HepG2 (cell line): ENCODE measurements around the gene TRPC3. TPM values are rescaled to one million over a fixed set of nuclear protein-coding genes. Genes with fewer than 3 reads are reported as not detected.

ENCODE experiments used
- ATF7 ChIP-seq, 2 experiments: fragments of 450-650 bp in 1 of 2; sonication (generic) in 1 of 2; formaldehyde crosslinking in 1 of 2; IDR thresholded peaks; 2 replicates each; pipeline versions ENCODE4 v1.4.0 to v1.6.1; 2016 to 2020; ENCODE audit warnings: antibody characterized with exemption in 1 of 2, mild to moderate bottlenecking in 1 of 2, missing genetic modification reagents in 1 of 2
- FOXA1 ChIP-seq, 2 experiments: fragments of 450-650 bp in 1 of 2; sonication (generic) in 1 of 2; formaldehyde crosslinking in 1 of 2; IDR thresholded peaks; 2 replicates each; pipeline versions ENCODE4 v1.4.0 to v1.6.1; 2016 to 2020; ENCODE audit warnings: missing genetic modification reagents in 1 of 2
- IKZF4 ChIP-seq: sonication (generic); formaldehyde crosslinking; IDR thresholded peaks from 2 replicates; pipeline ENCODE4 v1.5.1; 2020; ENCODE audit warnings: borderline replicate concordance, mild to moderate bottlenecking, low read depth, missing genetic modification reagents; ENCODE audit errors: not compliant biosample characterization
- JARID2 ChIP-seq: sonication (generic); formaldehyde crosslinking; IDR thresholded peaks from 2 replicates; pipeline ENCODE4 v1.8.1; 2023; ENCODE audit warnings: missing genetic modification reagents, inconsistent platforms; ENCODE audit not compliant: insufficient replicate concordance
- KAT2B ChIP-seq: fragments of 150-350 bp; IDR thresholded peaks from 2 replicates; pipeline ENCODE4 v1.6.1; 2014; ENCODE audit warnings: low read depth, low read length, borderline replicate concordance
- KLF11 ChIP-seq: IDR thresholded peaks from 2 replicates; pipeline ENCODE4 v1.6.1; 2016; ENCODE audit warnings: missing compliant biosample characterization
- MED13 ChIP-seq: sonication (generic); formaldehyde crosslinking; IDR thresholded peaks from 2 replicates; pipeline ENCODE4 v1.5.0; 2020; ENCODE audit warnings: missing genetic modification reagents
- MYNN ChIP-seq: sonication (generic); formaldehyde crosslinking; IDR thresholded peaks from 2 replicates; pipeline ENCODE4 v1.4.0; 2020; ENCODE audit warnings: mild to moderate bottlenecking, low read depth, missing genetic modification reagents
- PHB2 ChIP-seq: fragments of 450-650 bp; IDR thresholded peaks from 2 replicates; pipeline ENCODE4 v1.6.1; 2018; ENCODE audit not compliant: partially characterized antibody
- PHF20 ChIP-seq: sonication (generic); formaldehyde crosslinking; IDR thresholded peaks from 2 replicates; pipeline ENCODE4 v1.5.0; 2020; ENCODE audit warnings: mild to moderate bottlenecking, missing genetic modification reagents
- POLR2AphosphoS5 ChIP-seq: IDR thresholded peaks from 2 replicates; pipeline ENCODE4 v1.6.1; 2012; ENCODE audit warnings: low read depth, low read length
- RCOR2 ChIP-seq: IDR thresholded peaks from 2 replicates; pipeline ENCODE4 v1.6.1; 2016; ENCODE audit warnings: missing biosample characterization, missing genetic modification reagents
- SIX1 ChIP-seq: sonication (generic); formaldehyde crosslinking; IDR thresholded peaks from 2 replicates; pipeline ENCODE4 v1.4.0; 2020; ENCODE audit warnings: missing genetic modification reagents, borderline replicate concordance
- SUZ12 ChIP-seq: fragments of 150-350 bp; IDR thresholded peaks from 2 replicates; pipeline ENCODE4 v1.6.1; 2014; ENCODE audit warnings: low read depth, low read length
- ZFY ChIP-seq: sonication (generic); formaldehyde crosslinking; IDR thresholded peaks from 2 replicates; pipeline ENCODE4 v1.4.0; 2020; ENCODE audit warnings: missing genetic modification reagents
- ZMYM2 ChIP-seq: sonication (generic); formaldehyde crosslinking; IDR thresholded peaks from 2 replicates; pipeline ENCODE4 v1.8.0; 2022; ENCODE audit warnings: mild to moderate bottlenecking, missing genetic modification reagents
- ZNF460 ChIP-seq: sonication (generic); formaldehyde crosslinking; IDR thresholded peaks from 2 replicates; pipeline ENCODE4 v1.5.1; 2020; ENCODE audit warnings: missing genetic modification reagents, mild to moderate bottlenecking, borderline replicate concordance
- ZNF496 ChIP-seq: sonication (generic); formaldehyde crosslinking; IDR thresholded peaks from 2 replicates; pipeline ENCODE4 v1.8.1; 2023; ENCODE audit warnings: mild to moderate bottlenecking, moderate library complexity, missing genetic modification reagents; ENCODE audit not compliant: insufficient replicate concordance
- ZNF607 ChIP-seq: sonication (generic); formaldehyde crosslinking; IDR thresholded peaks from 2 replicates; pipeline ENCODE4 v1.5.1; 2020; ENCODE audit warnings: missing genetic modification reagents, mild to moderate bottlenecking, borderline replicate concordance
- ZSCAN25 ChIP-seq: sonication (generic); formaldehyde crosslinking; IDR thresholded peaks from 2 replicates; pipeline ENCODE4 v1.8.0; 2022; ENCODE audit warnings: mild to moderate bottlenecking, missing genetic modification reagents
- ZSCAN9 ChIP-seq: IDR thresholded peaks from 2 replicates; pipeline ENCODE4 v1.6.1; 2016; ENCODE audit warnings: borderline replicate concordance
- polyA plus RNA-seq, 8 experiments: library from polyadenylated mRNA; depleted of rRNA in 3 of 8; stranded (reverse) in 7 of 8; unstranded in 1 of 8; fragments of >200 nt; fragmentation: Illumina TruSeq in 4 of 8; extraction: Trizol in 4 of 8; gene quantifications; 2 replicates each; pipeline versions ENCODE4 v1.2.1 to v1.2.3, GENCODE V29; 2011 to 2016; ENCODE audit warnings: low read depth in 4 of 8, missing spikeins in 1 of 8, mixed read lengths in 1 of 8; ENCODE audit not compliant: insufficient read depth in 1 of 8
- total RNA-seq, 5 experiments: library from RNA; depleted of rRNA; stranded (reverse); fragments of >200 nt; fragmentation: Illumina TruSeq; extraction: Trizol; gene quantifications; 2 replicates each; pipeline ENCODE4 v1.2.3, GENCODE V29; 2016; ENCODE audit warnings: low read depth in 1 of 5
- TF ChIP-seq, protein P1 (sequence below): sonication (generic); formaldehyde crosslinking; IDR thresholded peaks from 2 replicates; pipeline ENCODE4 v1.4.0; 2020; ENCODE audit warnings: missing genetic modification reagents
- TF ChIP-seq, protein P2 (sequence below): sonication (generic); formaldehyde crosslinking; IDR thresholded peaks from 2 replicates; pipeline ENCODE4 v1.8.0; 2022; ENCODE audit warnings: mild to moderate bottlenecking, missing genetic modification reagents, moderate library complexity
- TF ChIP-seq, protein P3 (sequence below): sonication (generic); formaldehyde crosslinking; conservative IDR thresholded peaks from 2 replicates; pipeline ENCODE4 v1.4.0; 2020; ENCODE audit warnings: missing genetic modification reagents
- TF ChIP-seq, protein P4 (sequence below): sonication (generic); formaldehyde crosslinking; IDR thresholded peaks from 2 replicates; pipeline ENCODE4 v1.8.0; 2022; ENCODE audit warnings: missing genetic modification reagents, low read depth, mild to moderate bottlenecking, borderline replicate concordance

Gene TRPC3
- total and polyA plus RNA-seq, 2 of the 13 experiments (the other 11 are each of a cell fraction or from before 2014, with no cell fraction given): not detected

DNA sequence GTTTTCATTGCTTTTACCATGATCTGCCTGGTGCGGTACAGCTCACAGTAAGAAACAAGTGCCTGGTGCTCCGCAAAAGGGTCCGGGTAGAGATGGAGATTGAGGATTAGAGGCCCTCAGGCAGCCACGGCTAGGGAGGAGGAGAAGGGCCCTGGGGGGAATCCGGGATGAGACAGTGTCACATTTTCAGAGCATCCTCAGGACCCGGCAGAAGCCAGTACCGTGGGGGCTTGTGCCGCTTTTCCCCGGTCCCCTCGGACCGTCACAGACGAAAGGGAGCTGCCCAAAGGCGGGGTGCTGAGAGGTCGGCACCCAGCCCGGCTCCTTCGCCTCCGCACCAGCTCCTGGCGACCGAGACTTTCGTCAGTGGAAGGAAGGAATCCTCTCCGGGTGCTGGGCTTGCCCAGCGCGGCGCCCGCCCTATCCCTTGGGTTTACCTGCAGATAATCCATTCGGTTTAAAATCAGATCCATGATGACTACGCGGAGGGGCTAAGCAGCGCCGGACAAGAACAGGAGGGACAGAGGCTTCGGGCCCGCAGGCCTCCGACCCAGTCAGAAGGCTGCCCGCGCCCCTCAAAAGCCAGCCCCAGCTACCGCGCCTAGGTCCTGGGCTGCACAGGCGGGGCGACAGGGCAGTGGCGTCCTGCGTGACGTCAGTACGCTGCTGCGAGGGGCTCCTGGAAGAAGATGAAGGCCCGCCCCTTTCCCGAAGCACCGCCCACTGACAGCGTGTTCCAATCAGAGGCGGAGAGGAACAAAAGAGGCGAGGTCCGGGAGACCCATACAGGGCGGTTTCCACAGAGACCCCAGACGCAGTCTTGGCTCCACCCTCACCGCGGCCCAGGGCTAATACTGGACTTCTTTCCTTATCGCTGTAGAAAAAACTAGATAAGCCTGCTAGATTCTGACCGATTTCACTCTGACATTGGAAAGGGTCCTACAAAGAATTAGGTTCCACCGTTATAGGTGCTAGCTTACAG is 81.7 kb downstream of the TRPC3 start, which contains the start of gene BBS7 (continued):
- TF ChIP-seq, protein P1, sequence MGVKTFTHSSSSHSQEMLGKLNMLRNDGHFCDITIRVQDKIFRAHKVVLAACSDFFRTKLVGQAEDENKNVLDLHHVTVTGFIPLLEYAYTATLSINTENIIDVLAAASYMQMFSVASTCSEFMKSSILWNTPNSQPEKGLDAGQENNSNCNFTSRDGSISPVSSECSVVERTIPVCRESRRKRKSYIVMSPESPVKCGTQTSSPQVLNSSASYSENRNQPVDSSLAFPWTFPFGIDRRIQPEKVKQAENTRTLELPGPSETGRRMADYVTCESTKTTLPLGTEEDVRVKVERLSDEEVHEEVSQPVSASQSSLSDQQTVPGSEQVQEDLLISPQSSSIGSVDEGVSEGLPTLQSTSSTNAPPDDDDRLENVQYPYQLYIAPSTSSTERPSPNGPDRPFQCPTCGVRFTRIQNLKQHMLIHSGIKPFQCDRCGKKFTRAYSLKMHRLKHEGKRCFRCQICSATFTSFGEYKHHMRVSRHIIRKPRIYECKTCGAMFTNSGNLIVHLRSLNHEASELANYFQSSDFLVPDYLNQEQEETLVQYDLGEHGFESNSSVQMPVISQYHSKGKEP (CRISPR knock-in tag): no peak
- TF ChIP-seq ZMYM2 (CRISPR knock-in tag): peak; percentile 63
- no peak for TF ChIP-seq ZSCAN9
- TF ChIP-seq ZSCAN25: no peak
- no peak for TF ChIP-seq KLF11 (CRISPR knock-in tag)
- no peak for TF ChIP-seq IKZF4 (CRISPR knock-in tag)
- TF ChIP-seq MYNN (CRISPR knock-in tag): no peak
- TF ChIP-seq PHF20 (CRISPR knock-in tag): peak; percentile 59
- TF ChIP-seq SIX1 (CRISPR knock-in tag): no peak
- peak; percentile 87 for TF ChIP-seq POLR2AphosphoS5
- TF ChIP-seq, protein P2, sequence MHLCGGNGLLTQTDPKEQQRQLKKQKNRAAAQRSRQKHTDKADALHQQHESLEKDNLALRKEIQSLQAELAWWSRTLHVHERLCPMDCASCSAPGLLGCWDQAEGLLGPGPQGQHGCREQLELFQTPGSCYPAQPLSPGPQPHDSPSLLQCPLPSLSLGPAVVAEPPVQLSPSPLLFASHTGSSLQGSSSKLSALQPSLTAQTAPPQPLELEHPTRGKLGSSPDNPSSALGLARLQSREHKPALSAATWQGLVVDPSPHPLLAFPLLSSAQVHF (CRISPR knock-in tag): no peak
- no peak for TF ChIP-seq SUZ12
- TF ChIP-seq ZNF460 (CRISPR knock-in tag): no peak
- TF ChIP-seq, protein P3, sequence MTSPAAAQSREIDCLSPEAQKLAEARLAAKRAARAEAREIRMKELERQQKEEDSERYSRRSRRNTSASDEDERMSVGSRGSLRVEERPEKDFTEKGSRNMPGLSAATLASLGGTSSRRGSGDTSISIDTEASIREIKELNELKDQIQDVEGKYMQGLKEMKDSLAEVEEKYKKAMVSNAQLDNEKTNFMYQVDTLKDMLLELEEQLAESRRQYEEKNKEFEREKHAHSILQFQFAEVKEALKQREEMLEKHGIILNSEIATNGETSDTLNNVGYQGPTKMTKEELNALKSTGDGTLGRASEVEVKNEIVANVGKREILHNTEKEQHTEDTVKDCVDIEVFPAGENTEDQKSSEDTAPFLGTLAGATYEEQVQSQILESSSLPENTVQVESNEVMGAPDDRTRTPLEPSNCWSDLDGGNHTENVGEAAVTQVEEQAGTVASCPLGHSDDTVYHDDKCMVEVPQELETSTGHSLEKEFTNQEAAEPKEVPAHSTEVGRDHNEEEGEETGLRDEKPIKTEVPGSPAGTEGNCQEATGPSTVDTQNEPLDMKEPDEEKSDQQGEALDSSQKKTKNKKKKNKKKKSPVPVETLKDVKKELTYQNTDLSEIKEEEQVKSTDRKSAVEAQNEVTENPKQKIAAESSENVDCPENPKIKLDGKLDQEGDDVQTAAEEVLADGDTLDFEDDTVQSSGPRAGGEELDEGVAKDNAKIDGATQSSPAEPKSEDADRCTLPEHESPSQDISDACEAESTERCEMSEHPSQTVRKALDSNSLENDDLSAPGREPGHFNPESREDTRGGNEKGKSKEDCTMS (CRISPR knock-in tag): no peak
- TF ChIP-seq PHB2: no peak
- TF ChIP-seq KAT2B: no peak
- TF ChIP-seq, protein P4, sequence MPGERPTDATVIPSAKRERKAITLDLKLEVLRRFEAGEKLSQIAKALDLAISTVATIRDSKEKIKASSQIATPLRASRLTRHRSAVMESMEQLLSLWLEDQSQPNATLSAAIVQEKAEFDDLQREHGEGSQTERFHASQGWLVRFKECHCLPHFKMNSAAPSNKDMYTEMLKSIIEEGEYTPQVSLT (CRISPR knock-in tag): no peak
- no peak for TF ChIP-seq ZNF607 (CRISPR knock-in tag)
- TF ChIP-seq RCOR2 (CRISPR knock-in tag): no peak
- TF ChIP-seq MED13 (CRISPR knock-in tag): no peak
- no peak for TF ChIP-seq FOXA1 (IDR thresholded peaks at IDR 0.05)
- TF ChIP-seq FOXA1 (CRISPR knock-in tag; IDR thresholded peaks at IDR 0.05): no peak
- no peak for TF ChIP-seq ZNF496 (CRISPR knock-in tag)
- peak; percentile 86 for TF ChIP-seq ZFY (CRISPR knock-in tag)
- peak; percentile 37; the same call in 1 of the 2 replicates for TF ChIP-seq ATF7 (IDR thresholded peaks at IDR 0.05)
- TF ChIP-seq ATF7 (CRISPR knock-in tag; IDR thresholded peaks at IDR 0.05): no peak
- TF ChIP-seq JARID2 (CRISPR knock-in tag): peak; percentile 42
